Spleen (tissue), 7 donors: Measurements from ENCODE around the gene CARS1.

Experiments
- POLR2A ChIP-seq, 3 donors: fragments of 450-650 bp; IDR thresholded peaks; one replicate each; pipeline ENCODE4 v1.5.1; 2017; ENCODE audit warnings: antibody characterized with exemption in 3 of 3, mild to moderate bottlenecking in 1 of 3
- POLR2AphosphoS5 ChIP-seq, 3 donors: sonication (generic); formaldehyde crosslinking; IDR thresholded peaks; one replicate each; pipeline ENCODE4 v1.5.1; 2017; ENCODE audit warnings: antibody characterized with exemption in 3 of 3
- TF ChIP-seq, protein P1 (sequence below), 11 experiments: fragments of 200-600 bp in 7 of 11; fragments of 450-650 bp in 4 of 11; sonication (generic) in 4 of 11; IDR thresholded peaks in 8 of 11; conservative IDR thresholded peaks in 3 of 11; 1 replicate in 7 of 11; 2 replicates in 4 of 11; pipeline versions ENCODE4 v1.4.0 to v1.8.0; 2016 to 2021; ENCODE audit warnings: antibody characterized with exemption in 11 of 11, inconsistent platforms in 4 of 11, mild to moderate bottlenecking in 1 of 11
- donor health status: DM: no; HTN: no; CAD: no; lungs with moderate emphysema.
- donor health status: DM: no; HTN: no; CAD: no.
- donor health status: DM: no; HTN: no; CAD: no.

DNA sequence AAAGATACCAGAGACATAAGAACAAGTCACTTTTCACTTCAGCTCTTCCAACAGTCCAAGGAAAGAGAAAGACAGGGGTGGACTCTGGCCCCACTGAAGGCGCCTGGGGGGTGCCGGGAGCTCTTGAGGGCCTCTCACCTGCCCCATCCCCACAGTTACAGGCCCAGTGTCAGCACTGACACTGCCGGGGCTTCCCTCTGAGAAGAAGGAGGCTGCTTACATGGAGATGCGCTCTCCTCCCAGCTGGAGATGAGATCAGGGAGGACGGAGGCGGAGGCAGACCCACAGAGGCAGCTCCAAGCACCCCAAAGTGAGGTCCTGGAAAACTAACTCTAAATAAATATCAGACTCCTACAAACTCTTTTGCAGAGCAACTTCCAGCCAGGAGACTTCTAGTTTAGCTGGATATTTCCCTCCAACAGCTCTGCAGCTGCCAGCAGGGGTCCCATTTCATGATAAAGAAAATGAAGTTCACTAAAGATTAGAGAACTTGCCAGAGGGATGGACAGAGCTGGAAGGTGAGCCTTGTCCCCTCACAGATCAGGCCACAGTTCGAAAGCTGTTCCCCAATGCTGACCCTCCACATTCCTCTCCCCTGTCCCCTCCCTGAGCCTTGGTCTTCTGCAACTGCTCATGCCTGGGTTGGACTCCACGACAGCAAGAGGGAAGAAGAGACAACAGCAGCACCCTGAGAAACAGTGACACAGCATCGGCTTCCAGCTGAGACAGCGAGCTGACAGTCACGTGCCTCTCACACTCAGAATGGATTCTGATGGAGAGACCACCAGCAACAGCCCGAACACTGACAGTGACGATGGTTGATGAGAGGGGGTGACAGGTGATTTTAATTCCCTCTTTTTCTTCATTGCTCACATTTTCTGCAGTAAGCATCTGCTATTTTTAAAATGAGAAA is 5.8 kb downstream of the CARS1 start:
- TF ChIP-seq, protein P1, sequence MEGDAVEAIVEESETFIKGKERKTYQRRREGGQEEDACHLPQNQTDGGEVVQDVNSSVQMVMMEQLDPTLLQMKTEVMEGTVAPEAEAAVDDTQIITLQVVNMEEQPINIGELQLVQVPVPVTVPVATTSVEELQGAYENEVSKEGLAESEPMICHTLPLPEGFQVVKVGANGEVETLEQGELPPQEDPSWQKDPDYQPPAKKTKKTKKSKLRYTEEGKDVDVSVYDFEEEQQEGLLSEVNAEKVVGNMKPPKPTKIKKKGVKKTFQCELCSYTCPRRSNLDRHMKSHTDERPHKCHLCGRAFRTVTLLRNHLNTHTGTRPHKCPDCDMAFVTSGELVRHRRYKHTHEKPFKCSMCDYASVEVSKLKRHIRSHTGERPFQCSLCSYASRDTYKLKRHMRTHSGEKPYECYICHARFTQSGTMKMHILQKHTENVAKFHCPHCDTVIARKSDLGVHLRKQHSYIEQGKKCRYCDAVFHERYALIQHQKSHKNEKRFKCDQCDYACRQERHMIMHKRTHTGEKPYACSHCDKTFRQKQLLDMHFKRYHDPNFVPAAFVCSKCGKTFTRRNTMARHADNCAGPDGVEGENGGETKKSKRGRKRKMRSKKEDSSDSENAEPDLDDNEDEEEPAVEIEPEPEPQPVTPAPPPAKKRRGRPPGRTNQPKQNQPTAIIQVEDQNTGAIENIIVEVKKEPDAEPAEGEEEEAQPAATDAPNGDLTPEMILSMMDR (IDR thresholded peaks at IDR 0.05 in 8 of 11, conservative IDR thresholded peaks at IDR 0.05 in 3 of 11): no peak
- TF ChIP-seq POLR2AphosphoS5 (IDR thresholded peaks at IDR 0.05) (no peak), POLR2A (IDR thresholded peaks at IDR 0.05) (no peak)
